Body of pancreas (tissue), 4 donors: ENCODE results near the gene TMEM109. TPM values are rescaled to one million over a fixed set of nuclear protein-coding genes. Genes with fewer than 3 reads are reported as not detected.

ENCODE experiments used
- ATAC-seq: fragments of 150-250 bp; one replicate; pipeline ENCODE4 v1.9.1; 2016
- DNase-seq, 4 donors: peaks; one replicate each; pipeline ENCODE4 v3.0.0-alpha.2; 2019
- H3K27ac ChIP-seq, 4 donors: fragments of 200-600 bp; sonication (generic); 1 replicate in 3 of 4; 2 replicates in 1 of 4; pipeline versions ENCODE4 v1.5.1 to v1.6.1; 2016 to 2019; ENCODE audit warnings: mild to moderate bottlenecking in 1 of 4, mixed read lengths in 1 of 4, moderate library complexity in 1 of 4
- H3K27me3 ChIP-seq, 2 donors: fragments of 200-600 bp; sonication (generic); one replicate each; pipeline ENCODE4 v1.6.0; 2016; ENCODE audit warnings: mild to moderate bottlenecking in 1 of 2
- H3K36me3 ChIP-seq, 2 donors: fragments of 200-600 bp; sonication (generic); replicated peaks in 1 of 2; 2 replicates each; pipeline ENCODE4 v1.5.1; 2016; ENCODE audit warnings: low read depth in 2 of 2; ENCODE audit not compliant: insufficient read depth in 1 of 2
- H3K4me1 ChIP-seq: fragments of 200-600 bp; sonication (generic); one replicate; pipeline ENCODE4 v1.6.0; 2016
- H3K4me3 ChIP-seq, 2 donors: fragments of 200-600 bp; sonication (generic); 1 replicate in 1 of 2; 2 replicates in 1 of 2; pipeline ENCODE4 v1.5.1; 2016 to 2019
- H3K9me3 ChIP-seq, 3 donors: fragments of 200-600 bp; sonication (generic); 1 replicate in 2 of 3; 2 replicates in 1 of 3; pipeline ENCODE4 v1.5.1; 2016
- POLR2A ChIP-seq, 3 donors: fragments of 450-650 bp; IDR thresholded peaks; one replicate each; pipeline ENCODE4 v1.6.1; 2016; ENCODE audit warnings: antibody characterized with exemption in 3 of 3, mild to moderate bottlenecking in 2 of 3
- WGBS, 2 donors: methylation state at CpG; one replicate each; pipeline ENCODE4 v1.1.5; 2017; 5-methylcytosine and 5-hydroxymethylcytosine counted together
- intact Hi-C: fragments of 100-400 bp; cut with DNase I; formaldehyde crosslinking; loops from one replicate; pipeline ENCODE4 v1.15.1; 2023
- total RNA-seq, 2 donors: library from RNA; depleted of rRNA; stranded (reverse); fragments of >200 nt; gene quantifications; one replicate each; pipeline ENCODE4 v1.1.0, GENCODE V29; 2016
- TF ChIP-seq, protein P1 (sequence below), 7 experiments: fragments of 450-650 bp in 4 of 7; fragments of 200-600 bp in 3 of 7; sonication (generic) in 3 of 7; IDR thresholded peaks; one replicate each; pipeline ENCODE4 v1.5.1; 2016 to 2019; ENCODE audit warnings: antibody characterized with exemption in 7 of 7

Gene TMEM109
- total RNA-seq, 2 donors from 2014 or later, result 59.9 to 62.6 TPM

DNA sequence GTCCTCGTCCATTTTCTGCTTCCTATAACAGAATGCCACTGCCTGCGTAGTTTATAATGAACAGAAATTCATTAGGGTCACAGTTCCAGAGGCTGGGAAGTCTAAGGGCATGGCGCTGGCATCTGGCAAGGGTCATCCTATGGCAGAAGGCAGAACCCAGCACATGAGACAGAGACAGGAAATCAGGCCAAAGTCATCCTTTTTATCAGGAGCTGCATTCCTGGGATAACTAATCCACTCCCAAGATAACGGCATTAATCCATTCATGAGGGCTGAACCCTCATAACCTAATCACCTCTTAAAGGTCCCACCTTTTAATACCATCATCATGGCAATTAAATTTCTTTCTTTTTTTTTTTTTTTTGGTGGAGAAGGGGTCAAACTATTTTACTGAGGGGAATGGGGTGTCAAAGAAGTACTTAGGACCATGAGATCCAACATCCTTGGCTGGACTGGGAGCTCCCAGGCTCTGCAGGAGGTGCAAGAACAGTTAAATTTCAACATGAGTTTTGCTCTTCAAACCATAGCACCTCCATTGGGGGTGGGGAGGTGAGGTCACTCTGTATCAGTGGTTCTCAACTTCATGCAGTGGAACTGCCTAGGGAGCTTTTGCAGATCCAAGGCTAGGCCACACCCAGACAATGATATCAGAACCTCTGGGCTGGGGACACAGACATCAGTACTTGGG is 4.4 kb downstream of the TMEM109 start:
- TF ChIP-seq, protein P1, sequence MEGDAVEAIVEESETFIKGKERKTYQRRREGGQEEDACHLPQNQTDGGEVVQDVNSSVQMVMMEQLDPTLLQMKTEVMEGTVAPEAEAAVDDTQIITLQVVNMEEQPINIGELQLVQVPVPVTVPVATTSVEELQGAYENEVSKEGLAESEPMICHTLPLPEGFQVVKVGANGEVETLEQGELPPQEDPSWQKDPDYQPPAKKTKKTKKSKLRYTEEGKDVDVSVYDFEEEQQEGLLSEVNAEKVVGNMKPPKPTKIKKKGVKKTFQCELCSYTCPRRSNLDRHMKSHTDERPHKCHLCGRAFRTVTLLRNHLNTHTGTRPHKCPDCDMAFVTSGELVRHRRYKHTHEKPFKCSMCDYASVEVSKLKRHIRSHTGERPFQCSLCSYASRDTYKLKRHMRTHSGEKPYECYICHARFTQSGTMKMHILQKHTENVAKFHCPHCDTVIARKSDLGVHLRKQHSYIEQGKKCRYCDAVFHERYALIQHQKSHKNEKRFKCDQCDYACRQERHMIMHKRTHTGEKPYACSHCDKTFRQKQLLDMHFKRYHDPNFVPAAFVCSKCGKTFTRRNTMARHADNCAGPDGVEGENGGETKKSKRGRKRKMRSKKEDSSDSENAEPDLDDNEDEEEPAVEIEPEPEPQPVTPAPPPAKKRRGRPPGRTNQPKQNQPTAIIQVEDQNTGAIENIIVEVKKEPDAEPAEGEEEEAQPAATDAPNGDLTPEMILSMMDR (IDR thresholded peaks at IDR 0.05), result no peak
- no peak for TF ChIP-seq POLR2A (IDR thresholded peaks at IDR 0.05)
- 83 to 85% methylated on average over 4 of the region's 4 CpGs for WGBS, 2 donors
- H3K9me3 ChIP-seq, result no peaks in the 10 kb centered on the region
- intact Hi-C loops, result no loop called here
- ATAC-seq (no peak), DNase-seq (no peak)
- no peak overlapping the region for H3K4me3 ChIP-seq
- H3K27ac ChIP-seq, result no peak overlapping the region
- H3K4me1 ChIP-seq, result peaks cover 34% of the 10 kb centered on the region
- H3K36me3 ChIP-seq, result peaks cover 19 to 20% of the 10 kb centered on the region in 2 donors
- no peaks in the 10 kb centered on the region for H3K27me3 ChIP-seq

DNA sequence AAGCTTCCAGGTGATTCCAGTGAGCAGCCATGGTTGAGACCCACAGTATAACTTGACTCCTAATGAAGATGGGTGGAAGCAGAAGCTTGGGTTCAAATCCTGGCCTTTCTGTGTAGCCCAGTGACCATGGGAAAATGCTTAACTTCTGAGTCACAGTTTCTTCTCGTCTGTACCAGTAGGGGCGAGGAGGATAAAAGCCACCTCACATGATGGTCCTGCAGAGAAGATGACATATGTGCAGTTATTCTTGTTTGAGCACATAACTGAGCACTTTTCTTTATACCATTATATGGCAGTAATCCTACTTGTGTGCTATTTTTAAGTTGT is 4.9 kb downstream of the TMEM109 start:
- Histone ChIP-seq H3K36me3 (peaks cover 19 to 20% of the 10 kb centered on the region in 2 donors), H3K4me3 (no peak overlapping the region), H3K27ac (no peak overlapping the region), H3K27me3 (no peaks in the 10 kb centered on the region), H3K9me3 (no peaks in the 10 kb centered on the region), H3K4me1 (peaks cover 37% of the 10 kb centered on the region)
- DNase-seq, result no peak
- intact Hi-C loops, result no loop called here
- no peak for TF ChIP-seq POLR2A (IDR thresholded peaks at IDR 0.05)
- TF ChIP-seq, protein P1 (IDR thresholded peaks at IDR 0.05), result no peak
- WGBS, 2 donors, result 51 to 64% methylated on average over 2 of the region's 2 CpGs
- ATAC-seq, result no peak

- no peak overlapping the region for H3K27ac ChIP-seq
- DNase-seq (no peak), ATAC-seq (no peak)
- intact Hi-C loops, result no loop called here
- 68 to 87% methylated on average over 1 of the region's 1 CpG for WGBS, 2 donors
- H3K27me3 ChIP-seq, result no peaks in the 10 kb centered on the region
- peaks cover 19 to 20% of the 10 kb centered on the region in 2 donors for H3K36me3 ChIP-seq
- no peaks in the 10 kb centered on the region for H3K9me3 ChIP-seq
- TF ChIP-seq, protein P1 (IDR thresholded peaks at IDR 0.05), result no peak
- TF ChIP-seq POLR2A (IDR thresholded peaks at IDR 0.05), result no peak
- H3K4me1 ChIP-seq, result peaks cover 41% of the 10 kb centered on the region
- H3K4me3 ChIP-seq, result no peak overlapping the region
Measured at GRCh38 chr11:60919320-60919719, 5.4 kb downstream of the TMEM109 start.

DNA sequence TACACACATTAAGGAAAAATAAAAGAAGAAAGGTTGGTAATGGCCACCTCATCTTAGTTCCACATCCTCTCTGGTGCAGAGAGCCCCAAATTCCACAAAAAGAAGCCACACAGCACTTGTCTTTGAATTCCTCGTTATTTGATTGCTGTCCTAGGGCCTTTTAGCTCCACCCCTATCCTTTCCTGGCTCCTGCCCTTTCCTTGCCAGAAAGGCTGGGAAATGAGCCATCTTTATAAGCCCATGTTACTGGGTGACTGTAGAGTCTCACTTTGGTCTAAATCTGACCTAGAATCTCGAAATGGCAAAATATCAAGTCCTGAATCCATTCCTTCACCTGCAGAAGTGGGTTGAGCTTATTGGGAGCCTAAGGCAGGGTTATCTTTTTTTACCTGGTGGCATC is 6.0 kb downstream of the TMEM109 start:
- no peak for DNase-seq
- Histone ChIP-seq H3K9me3 (no peaks in the 10 kb centered on the region), H3K4me3 (no peak overlapping the region), H3K36me3 (peaks cover 19 to 20% of the 10 kb centered on the region in 2 donors), H3K27me3 (peaks cover 0 to 5% of the 10 kb centered on the region in 2 donors), H3K27ac (no peak overlapping the region), H3K4me1 (peaks cover 44% of the 10 kb centered on the region)
- ATAC-seq, result no peak
- WGBS, 2 donors, result 57 to 67% methylated on average over 2 of the region's 2 CpGs
- intact Hi-C loops, result no loop called here
- no peak for TF ChIP-seq POLR2A (IDR thresholded peaks at IDR 0.05)
- TF ChIP-seq, protein P1 (IDR thresholded peaks at IDR 0.05), result no peak

GRCh38 chr11:60921259-60921658 is 7.3 kb downstream of the TMEM109 start:
- no peak for TF ChIP-seq POLR2A (IDR thresholded peaks at IDR 0.05)
- TF ChIP-seq, protein P1 (IDR thresholded peaks at IDR 0.05), result no peak
- peaks cover 37% of the 10 kb centered on the region for H3K4me1 ChIP-seq
- H3K9me3 ChIP-seq, result no peaks in the 10 kb centered on the region
- DNase-seq (no peak), ATAC-seq (no peak)
- peaks cover 19 to 20% of the 10 kb centered on the region in 2 donors for H3K36me3 ChIP-seq
- intact Hi-C loops, result no loop called here
- H3K27me3 ChIP-seq, result peaks cover 0 to 9% of the 10 kb centered on the region in 2 donors
- H3K27ac ChIP-seq, result no peak overlapping the region
- no peak overlapping the region for H3K4me3 ChIP-seq
- WGBS, 2 donors, result 90 to 93% methylated on average over 10 to 11 of the region's 11 CpGs
